Neuronal stem cell (in vitro differentiated cells): Measurements from ENCODE around the gene AMN.
A peak's percentile ranks its signal among the peaks of the same experiment; 100 is the strongest.

Source experiments
- DNase-seq: peaks from one replicate; pipeline ENCODE4 v3.0.0-alpha.2; 2013; ENCODE audit warnings: low spot score
- H2AFZ ChIP-seq: one replicate; pipeline ENCODE4 v1.6.1; 2013; ENCODE audit warnings: mild to moderate bottlenecking, low read length, inconsistent platforms
- H2AK5ac ChIP-seq: 2 replicates; pipeline ENCODE4 v1.6.1; 2013; ENCODE audit warnings: low read depth, mild to moderate bottlenecking, inconsistent platforms, low read length, moderate library complexity, mixed read lengths
- H2BK120ac ChIP-seq: 2 replicates; pipeline ENCODE4 v1.6.1; 2013; ENCODE audit warnings: low read depth, mild to moderate bottlenecking, inconsistent platforms, low read length, moderate library complexity, mixed read lengths
- H2BK12ac ChIP-seq: one replicate; pipeline ENCODE4 v1.6.1; 2013; ENCODE audit warnings: low read length, inconsistent platforms
- H2BK15ac ChIP-seq: 2 replicates; pipeline ENCODE4 v1.6.1; 2013; ENCODE audit warnings: mild to moderate bottlenecking, low read length, inconsistent platforms, mixed read lengths
- H2BK5ac ChIP-seq: one replicate; pipeline ENCODE4 v1.6.1; 2013; ENCODE audit warnings: inconsistent platforms, mild to moderate bottlenecking, low read length, moderate library complexity
- H3K14ac ChIP-seq: one replicate; pipeline ENCODE4 v1.6.1; 2013; ENCODE audit warnings: low read length, inconsistent platforms
- H3K18ac ChIP-seq: 2 replicates; pipeline ENCODE4 v1.6.1; 2013; ENCODE audit warnings: low read length, inconsistent platforms
- H3K23ac ChIP-seq: 2 replicates; pipeline ENCODE4 v1.6.1; 2013; ENCODE audit warnings: low read depth, mild to moderate bottlenecking, mixed read lengths, low read length, inconsistent platforms; ENCODE audit not compliant: poor library complexity
- H3K27ac ChIP-seq: replicated peaks from 3 replicates; pipeline ENCODE4 v1.5.1; 2013; ENCODE audit warnings: low read length, inconsistent platforms
- H3K27me3 ChIP-seq, 3 experiments: 2 replicates each; pipeline ENCODE4 v1.6.1; 2013; ENCODE audit warnings: low read length in 3 of 3, mild to moderate bottlenecking in 2 of 3, inconsistent platforms in 1 of 3, low read depth in 1 of 3, mixed read lengths in 1 of 3, moderate library complexity in 1 of 3; ENCODE audit not compliant: control insufficient read depth in 3 of 3, insufficient read depth in 3 of 3
- H3K36me3 ChIP-seq, 2 donors: replicated peaks in 1 of 2; 2 replicates each; pipeline ENCODE4 v1.6.1; 2013; ENCODE audit warnings: low read length in 2 of 2; ENCODE audit not compliant: control insufficient read depth in 2 of 2, insufficient read depth in 2 of 2
- H3K4ac ChIP-seq: 2 replicates; pipeline ENCODE4 v1.6.1; 2013; ENCODE audit warnings: inconsistent platforms, mild to moderate bottlenecking, low read length, moderate library complexity
- H3K4me1 ChIP-seq, 2 donors: 1 replicate in 1 of 2; 2 replicates in 1 of 2; pipeline ENCODE4 v1.6.1; 2013; ENCODE audit warnings: low read length in 2 of 2, low read depth in 1 of 2; ENCODE audit not compliant: control insufficient read depth in 2 of 2, insufficient read depth in 1 of 2
- H3K4me2 ChIP-seq: one replicate; pipeline ENCODE4 v1.6.1; 2013; ENCODE audit warnings: mild to moderate bottlenecking, low read length, inconsistent platforms; ENCODE audit not compliant: insufficient read depth, poor library complexity, severe bottlenecking
- H3K4me3 ChIP-seq, 2 donors: 2 replicates each; pipeline ENCODE4 v1.5.1; 2013; ENCODE audit warnings: low read length in 2 of 2, mild to moderate bottlenecking in 2 of 2, inconsistent platforms in 1 of 2, moderate library complexity in 1 of 2
- H3K79me1 ChIP-seq: one replicate; pipeline ENCODE4 v1.6.1; 2013; ENCODE audit warnings: low read depth, mild to moderate bottlenecking, inconsistent platforms, low read length, moderate library complexity
- H3K9ac ChIP-seq: one replicate; pipeline ENCODE4 v1.6.1; 2013; ENCODE audit warnings: mild to moderate bottlenecking, low read depth, low read length, inconsistent platforms; ENCODE audit not compliant: poor library complexity
- H3K9me3 ChIP-seq, 2 donors: replicated peaks in 1 of 2; 2 replicates each; pipeline versions ENCODE3 to v1.6.1; 2013; ENCODE audit warnings: low read length in 2 of 2, mild to moderate bottlenecking in 2 of 2, inconsistent platforms in 1 of 2, low read depth in 1 of 2, mixed read lengths in 1 of 2, moderate library complexity in 1 of 2; ENCODE audit not compliant: control insufficient read depth in 2 of 2, insufficient read depth in 1 of 2
- H4K8ac ChIP-seq: one replicate; pipeline ENCODE4 v1.6.1; 2013; ENCODE audit warnings: low read depth, mild to moderate bottlenecking, inconsistent platforms, low read length, moderate library complexity
- H4K91ac ChIP-seq: one replicate; pipeline ENCODE4 v1.6.1; 2013; ENCODE audit warnings: low read length, low read depth, mild to moderate bottlenecking, inconsistent platforms; ENCODE audit not compliant: poor library complexity
- WGBS, 2 donors: extraction: QIAGEN DNeasy Blood & Tissue Kit; methylation state at CpG; one replicate each; pipeline ENCODE4 v1.1.7; 2013; ENCODE audit warnings: missing lambda C conversion rate in 2 of 2, mixed read lengths in 1 of 2; ENCODE audit not compliant: insufficient read length in 2 of 2, insufficient replicate concordance in 1 of 2; ENCODE audit errors: extremely low coverage in 2 of 2; 5-methylcytosine and 5-hydroxymethylcytosine counted together

AMN gene

DNA sequence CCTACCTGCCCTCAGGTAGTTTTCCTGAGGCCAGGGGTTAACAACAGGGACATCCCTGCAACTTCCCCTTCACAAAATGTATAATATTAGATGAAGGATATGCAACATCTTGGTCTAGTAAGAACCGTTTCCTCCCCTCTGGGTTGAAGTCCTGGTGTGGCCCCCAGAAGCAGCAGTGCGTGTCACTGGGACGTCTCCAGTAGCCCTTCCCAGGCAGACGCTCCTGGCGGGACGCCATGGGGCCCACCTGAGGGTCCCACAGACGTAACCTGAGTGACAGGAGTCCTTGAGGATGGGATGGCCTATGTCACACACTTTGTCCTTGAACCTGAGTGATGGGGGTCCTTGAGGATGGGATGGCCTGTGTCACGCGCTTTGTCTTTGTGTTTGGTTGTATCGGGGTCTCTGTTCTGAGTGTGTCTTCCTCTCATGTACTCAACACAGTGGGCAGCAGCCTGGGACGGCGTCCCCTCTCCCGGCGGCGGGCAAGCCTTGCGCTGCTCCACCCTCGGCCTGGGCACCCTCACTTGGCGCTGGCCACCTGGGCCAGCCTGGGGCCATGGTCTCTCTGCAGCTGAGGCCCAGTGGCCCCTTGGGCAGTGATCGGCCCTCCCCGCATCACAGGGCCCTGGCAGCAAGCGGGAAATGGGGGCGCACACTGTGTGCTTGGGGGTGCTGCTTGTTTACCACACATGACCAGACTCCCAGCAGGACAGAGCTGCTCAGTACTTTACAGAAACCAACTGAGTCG is 14.3 kb upstream of the AMN start:
- no peak overlapping the region for H3K27ac ChIP-seq
- H2AFZ ChIP-seq = no peak overlapping the region
- no peak overlapping the region for H3K4ac ChIP-seq
- peak overlapping the region; percentile 4 for H3K18ac ChIP-seq
- H2BK15ac ChIP-seq = no peak overlapping the region
- H4K8ac ChIP-seq = no peak overlapping the region
- no peak overlapping the region for H2BK12ac ChIP-seq
- no peak overlapping the region for H3K4me2 ChIP-seq
- H2AK5ac ChIP-seq = no peak overlapping the region
- H3K79me1 ChIP-seq = peaks cover 1% of the 10 kb centered on the region
- no CpG with 5 or more reads among the region's 23 CpGs for WGBS, 2 donors
- H3K4me1 ChIP-seq = no peaks in the 10 kb centered on the region
- H3K36me3 ChIP-seq = peaks cover 15 to 44% of the 10 kb centered on the region in 2 donors
- no peak overlapping the region for H2BK120ac ChIP-seq
- H3K23ac ChIP-seq = no peak overlapping the region
- no peak for DNase-seq
- H4K91ac ChIP-seq = no peak overlapping the region
- no peak overlapping the region for H3K9ac ChIP-seq
- no peak overlapping the region for H3K14ac ChIP-seq
- no peak overlapping the region for H3K4me3 ChIP-seq
- peak overlapping the region; percentile 8 for H2BK5ac ChIP-seq
- no peaks in the 10 kb centered on the region for H3K27me3 ChIP-seq
- H3K9me3 ChIP-seq = peaks cover 11 to 13% of the 10 kb centered on the region in 2 donors

DNA sequence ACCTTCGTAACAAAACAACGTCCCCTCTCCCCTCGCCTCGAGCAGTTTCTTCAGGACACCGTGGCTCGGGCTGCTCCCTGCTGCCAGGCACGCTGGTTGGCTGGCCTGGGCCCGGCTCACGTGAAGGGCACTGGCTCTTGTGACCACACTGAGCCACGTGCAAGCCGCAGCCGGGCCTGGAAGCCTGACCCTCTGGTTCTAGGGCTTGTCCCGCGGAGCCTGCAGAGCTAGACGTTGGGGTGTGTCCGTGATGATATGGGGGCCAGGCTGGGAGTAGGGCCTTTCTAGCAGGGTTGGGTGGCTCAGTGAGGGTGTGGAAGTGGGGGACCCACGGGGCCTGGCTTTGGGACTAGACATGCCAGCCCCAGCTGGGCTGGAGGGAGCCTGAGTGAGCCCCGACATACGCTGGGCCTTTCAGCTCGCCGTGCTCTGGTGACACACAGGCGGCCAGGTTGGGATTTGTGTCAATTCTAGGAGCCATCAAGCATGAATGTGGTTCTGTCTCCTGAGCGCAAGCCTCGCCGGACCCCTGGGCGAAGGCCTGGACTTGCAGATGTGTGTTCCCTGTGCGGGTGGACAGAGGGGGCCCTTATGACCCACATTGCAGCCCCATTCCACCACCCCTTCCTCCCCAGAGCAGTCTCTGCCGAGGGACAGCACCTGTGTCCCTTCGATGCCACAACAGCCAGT is 13.6 kb upstream of the AMN start:
- no peak overlapping the region for H3K27ac ChIP-seq

DNA sequence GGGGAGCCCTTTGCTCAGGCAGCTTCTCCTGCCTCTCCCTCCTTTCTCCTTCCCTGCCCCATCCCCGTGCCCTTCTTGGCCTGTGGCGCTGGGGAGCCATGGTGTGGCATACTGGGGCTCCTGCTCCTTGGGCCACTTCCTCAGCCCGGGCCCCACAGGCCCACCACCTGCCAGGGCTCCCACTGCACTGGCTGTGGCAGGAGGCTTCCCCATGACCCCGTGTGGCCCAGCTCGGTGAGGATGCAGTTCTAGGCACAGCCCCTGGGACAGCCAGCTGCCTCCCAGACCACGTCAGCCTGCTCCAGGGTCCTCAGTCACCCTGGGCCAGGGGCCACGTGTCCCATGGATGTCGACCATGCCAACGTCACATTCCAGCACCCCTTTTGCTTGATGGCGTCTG is 13.0 kb upstream of the AMN start:
- Histone ChIP-seq H3K4ac (no peak overlapping the region), H3K4me3 (peak overlapping the region in 1 of 2 donors; percentile 20), H3K36me3 (peaks cover 13 to 35% of the 10 kb centered on the region in 2 donors), H3K9ac (no peak overlapping the region), H4K91ac (no peak overlapping the region), H3K9me3 (peaks cover 11 to 13% of the 10 kb centered on the region in 2 donors), H3K23ac (peak overlapping the region; percentile 49), H4K8ac (no peak overlapping the region), H3K18ac (peak overlapping the region; percentile 72), H2BK5ac (peak overlapping the region; percentile 8), H3K14ac (peak overlapping the region; percentile 31), H3K4me2 (no peak overlapping the region), H3K4me1 (no peaks in the 10 kb centered on the region), H2AK5ac (no peak overlapping the region), H2BK15ac (peak overlapping the region; percentile 47), H3K27me3 (no peaks in the 10 kb centered on the region), H3K79me1 (peaks cover 1% of the 10 kb centered on the region), H2BK12ac (no peak overlapping the region), H2AFZ (no peak overlapping the region), H2BK120ac (no peak overlapping the region), H3K27ac (no peak overlapping the region)
- no peak for DNase-seq
- no CpG with 5 or more reads among the region's 10 CpGs for WGBS, 2 donors

More for the DNA sequence above, 13.6 kb upstream of the AMN start:
- H2BK15ac ChIP-seq = peak overlapping the region; percentile 47
- no peak overlapping the region for H4K8ac ChIP-seq
- H3K4ac ChIP-seq = no peak overlapping the region
- H2BK120ac ChIP-seq = no peak overlapping the region
- no peak for DNase-seq
- peak overlapping the region; percentile 47 for H3K14ac ChIP-seq
- H3K9ac ChIP-seq = no peak overlapping the region
- H2AFZ ChIP-seq = no peak overlapping the region
- H3K4me3 ChIP-seq = peak overlapping the region in 1 of 2 donors; percentile 20
- H4K91ac ChIP-seq = no peak overlapping the region
- peak overlapping the region; percentile 8 for H2BK5ac ChIP-seq
- H2BK12ac ChIP-seq = no peak overlapping the region
- no peak overlapping the region for H2AK5ac ChIP-seq
- no peaks in the 10 kb centered on the region for H3K27me3 ChIP-seq
- no peaks in the 10 kb centered on the region for H3K4me1 ChIP-seq
- no peak overlapping the region for H3K4me2 ChIP-seq
- peaks cover 1% of the 10 kb centered on the region for H3K79me1 ChIP-seq
- H3K9me3 ChIP-seq = peaks cover 11 to 13% of the 10 kb centered on the region in 2 donors
- peak overlapping the region; percentile 49 for H3K23ac ChIP-seq
- WGBS, 2 donors = no CpG with 5 or more reads among the region's 29 CpGs
- H3K18ac ChIP-seq = peak overlapping the region; percentile 35
- peaks cover 14 to 37% of the 10 kb centered on the region in 2 donors for H3K36me3 ChIP-seq

DNA sequence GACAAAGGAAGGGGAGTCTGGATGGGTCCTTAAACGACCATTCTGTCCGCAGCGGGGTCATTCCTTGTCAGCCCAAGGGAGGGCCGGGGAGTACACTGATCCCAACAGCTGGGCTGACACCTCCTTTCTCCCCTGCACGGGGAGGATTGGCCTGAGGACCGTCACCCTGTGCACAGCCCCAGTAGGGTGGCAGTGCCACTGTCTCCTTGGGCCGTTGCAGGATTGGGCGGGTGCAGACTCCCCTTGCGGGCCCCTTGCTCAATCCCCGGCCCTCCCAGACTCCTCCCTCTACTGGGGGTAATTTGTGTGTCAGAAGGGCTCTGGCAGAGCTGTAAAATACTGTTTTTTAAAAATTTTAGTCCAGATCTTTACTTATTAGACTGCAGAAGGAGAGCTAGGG is 12.6 kb upstream of the AMN start:
- no peak overlapping the region for H2AFZ ChIP-seq
- H3K14ac ChIP-seq = no peak overlapping the region
- H3K36me3 ChIP-seq = peaks cover 13 to 35% of the 10 kb centered on the region in 2 donors
- H2BK15ac ChIP-seq = no peak overlapping the region
- no peak overlapping the region for H3K4me2 ChIP-seq
- H2BK12ac ChIP-seq = no peak overlapping the region
- H4K8ac ChIP-seq = no peak overlapping the region
- H3K4me1 ChIP-seq = no peaks in the 10 kb centered on the region
- no peak overlapping the region for H3K23ac ChIP-seq
- H2AK5ac ChIP-seq = no peak overlapping the region
- no peak overlapping the region for H3K4me3 ChIP-seq
- H3K27ac ChIP-seq = no peak overlapping the region
- H4K91ac ChIP-seq = no peak overlapping the region
- H3K27me3 ChIP-seq = no peaks in the 10 kb centered on the region
- H3K9me3 ChIP-seq = peaks cover 11 to 13% of the 10 kb centered on the region in 2 donors
- H3K4ac ChIP-seq = no peak overlapping the region
- no CpG with 5 or more reads among the region's 10 CpGs for WGBS, 2 donors
- H3K79me1 ChIP-seq = peaks cover 1% of the 10 kb centered on the region
- no peak overlapping the region for H3K9ac ChIP-seq
- no peak overlapping the region for H2BK120ac ChIP-seq
- H3K18ac ChIP-seq = no peak overlapping the region
- H2BK5ac ChIP-seq = no peak overlapping the region
- no peak for DNase-seq
